DOHH2 (cell line): ENCODE results near the gene ANKRD55.

ENCODE experiments used
- H3F3A ChIP-seq: fragments of 200-600 bp; sonication (generic), shearing (Covaris generic); 2 replicates; pipeline ENCODE4 v1.6.0; 2016; ENCODE audit warnings: antibody characterized with exemption, mild to moderate bottlenecking; ENCODE audit not compliant: control insufficient read depth, insufficient read depth
- H3K27ac ChIP-seq: fragments of 200-600 bp; sonication (generic); 2 replicates; pipeline ENCODE4 v1.5.1; 2014; ENCODE audit warnings: low read depth, mild to moderate bottlenecking, low read length, moderate library complexity
- H3K27me3 ChIP-seq: fragments of 200-600 bp; sonication (generic); 2 replicates; pipeline ENCODE4 v1.6.1; 2014; ENCODE audit warnings: mild to moderate bottlenecking, low read length, mixed read lengths; ENCODE audit not compliant: control insufficient read depth
- H3K36me3 ChIP-seq: fragments of 200-600 bp; sonication (generic); 2 replicates; pipeline ENCODE4 v1.6.1; 2014; ENCODE audit warnings: mild to moderate bottlenecking, low read length, moderate library complexity, mixed read lengths; ENCODE audit not compliant: control insufficient read depth
- H3K4me1 ChIP-seq: fragments of 200-600 bp; sonication (generic); 2 replicates; pipeline ENCODE4 v1.6.1; 2014; ENCODE audit warnings: mild to moderate bottlenecking, low read length, mixed read lengths; ENCODE audit not compliant: control insufficient read depth
- H3K4me2 ChIP-seq: fragments of 200-600 bp; sonication (generic); 2 replicates; pipeline ENCODE4 v1.6.0; 2014; ENCODE audit warnings: mild to moderate bottlenecking, low read length, moderate library complexity
- H3K4me3 ChIP-seq: fragments of 200-600 bp; sonication (generic); 2 replicates; pipeline ENCODE4 v1.5.1; 2014; ENCODE audit warnings: mild to moderate bottlenecking, low read length, mixed read lengths
- H3K79me2 ChIP-seq: fragments of 200-600 bp; sonication (generic); 2 replicates; pipeline ENCODE4 v1.6.1; 2014; ENCODE audit warnings: mild to moderate bottlenecking, low read length, mixed read lengths; ENCODE audit not compliant: control insufficient read depth
- H3K9me2 ChIP-seq: fragments of 200-600 bp; sonication (generic); replicated peaks from 2 replicates; pipeline ENCODE4 v1.6.1; 2014; ENCODE audit warnings: mild to moderate bottlenecking, low read length, mixed read lengths; ENCODE audit not compliant: control insufficient read depth
- H3K9me3 ChIP-seq: fragments of 200-600 bp; sonication (generic); 2 replicates; pipeline ENCODE4 v1.6.1; 2014; ENCODE audit warnings: antibody characterized with exemption, low read length, mixed read lengths; ENCODE audit not compliant: control insufficient read depth, insufficient read depth
- H4K20me1 ChIP-seq: fragments of 200-600 bp; sonication (generic); 2 replicates; pipeline ENCODE4 v1.6.0; 2014; ENCODE audit warnings: low read depth, mild to moderate bottlenecking, antibody characterized with exemption, low read length, moderate library complexity; ENCODE audit not compliant: control insufficient read depth, insufficient read depth
- EZH2phosphoT487 ChIP-seq: fragments of 200-600 bp; sonication (generic); IDR thresholded peaks from 2 replicates; pipeline ENCODE4 v1.6.1; 2017; ENCODE audit warnings: borderline replicate concordance, mild to moderate bottlenecking, antibody characterized with exemption, low read length, moderate library complexity, mixed read lengths
- TF ChIP-seq, protein P1 (sequence below): fragments of 200-600 bp; sonication (generic); IDR thresholded peaks from one replicate; pipeline ENCODE4 v1.5.1; 2014; ENCODE audit warnings: antibody characterized with exemption, mild to moderate bottlenecking, low read depth, low read length; ENCODE audit not compliant: poor library complexity, severe bottlenecking

Gene ANKRD55

GRCh38 chr5:56071470-56071869 is 161.7 kb downstream of the ANKRD55 start:
- Histone ChIP-seq H3K79me2 (no peaks in the 10 kb centered on the region), H3K27ac (no peak overlapping the region), H3K4me3 (no peak overlapping the region), H3F3A (no peaks in the 10 kb centered on the region), H3K27me3 (peaks cover 9% of the 10 kb centered on the region), H3K9me3 (no peaks in the 10 kb centered on the region), H3K36me3 (no peaks in the 10 kb centered on the region), H3K9me2 (no peaks in the 10 kb centered on the region), H3K4me1 (peaks cover 12% of the 10 kb centered on the region), H4K20me1 (no peaks in the 10 kb centered on the region), H3K4me2 (no peak overlapping the region; the same call in 1 of the 2 replicates)
- TF ChIP-seq, protein P1, sequence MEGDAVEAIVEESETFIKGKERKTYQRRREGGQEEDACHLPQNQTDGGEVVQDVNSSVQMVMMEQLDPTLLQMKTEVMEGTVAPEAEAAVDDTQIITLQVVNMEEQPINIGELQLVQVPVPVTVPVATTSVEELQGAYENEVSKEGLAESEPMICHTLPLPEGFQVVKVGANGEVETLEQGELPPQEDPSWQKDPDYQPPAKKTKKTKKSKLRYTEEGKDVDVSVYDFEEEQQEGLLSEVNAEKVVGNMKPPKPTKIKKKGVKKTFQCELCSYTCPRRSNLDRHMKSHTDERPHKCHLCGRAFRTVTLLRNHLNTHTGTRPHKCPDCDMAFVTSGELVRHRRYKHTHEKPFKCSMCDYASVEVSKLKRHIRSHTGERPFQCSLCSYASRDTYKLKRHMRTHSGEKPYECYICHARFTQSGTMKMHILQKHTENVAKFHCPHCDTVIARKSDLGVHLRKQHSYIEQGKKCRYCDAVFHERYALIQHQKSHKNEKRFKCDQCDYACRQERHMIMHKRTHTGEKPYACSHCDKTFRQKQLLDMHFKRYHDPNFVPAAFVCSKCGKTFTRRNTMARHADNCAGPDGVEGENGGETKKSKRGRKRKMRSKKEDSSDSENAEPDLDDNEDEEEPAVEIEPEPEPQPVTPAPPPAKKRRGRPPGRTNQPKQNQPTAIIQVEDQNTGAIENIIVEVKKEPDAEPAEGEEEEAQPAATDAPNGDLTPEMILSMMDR, result no peak
- no peak for TF ChIP-seq EZH2phosphoT487

DNA sequence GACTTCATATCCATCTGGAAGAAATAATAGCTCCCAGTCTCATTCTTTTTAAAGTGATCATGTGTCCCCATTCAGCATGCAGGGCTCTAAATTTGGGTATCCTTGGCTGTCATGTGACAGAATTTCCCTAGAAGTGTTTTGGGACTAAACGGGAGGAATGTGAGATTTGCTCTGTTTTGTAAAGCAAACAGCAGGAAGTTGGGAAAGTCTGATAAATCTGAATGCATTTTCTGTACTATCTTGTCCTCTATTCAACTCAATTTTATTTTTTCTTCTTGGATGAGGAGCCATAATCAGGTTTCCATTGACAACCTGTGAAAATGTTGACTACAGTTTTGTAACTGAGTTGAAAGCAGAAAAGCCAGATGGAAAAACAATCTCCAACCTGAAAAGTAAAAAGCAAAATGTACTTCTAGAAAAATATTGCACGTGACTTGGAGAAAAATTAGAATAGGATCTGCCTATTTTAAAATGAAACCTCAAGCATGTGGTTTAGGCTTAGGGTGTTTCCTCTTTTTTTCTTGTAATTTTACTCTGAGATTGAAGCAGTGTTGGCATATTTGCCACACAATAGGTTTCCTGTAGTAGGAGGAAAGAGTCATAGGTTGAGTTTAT is 162.2 kb downstream of the ANKRD55 start:
- Histone ChIP-seq H3K9me3 (no peaks in the 10 kb centered on the region), H3K4me3 (no peak overlapping the region), H3F3A (no peaks in the 10 kb centered on the region), H3K4me1 (peaks cover 12% of the 10 kb centered on the region), H3K36me3 (no peaks in the 10 kb centered on the region), H4K20me1 (no peaks in the 10 kb centered on the region), H3K27me3 (peaks cover 9% of the 10 kb centered on the region), H3K79me2 (no peaks in the 10 kb centered on the region), H3K9me2 (no peaks in the 10 kb centered on the region), H3K27ac (no peak overlapping the region), H3K4me2 (no peak overlapping the region; the same call in 1 of the 2 replicates)
- TF ChIP-seq, protein P1, result no peak
- TF ChIP-seq EZH2phosphoT487, result no peak

DNA sequence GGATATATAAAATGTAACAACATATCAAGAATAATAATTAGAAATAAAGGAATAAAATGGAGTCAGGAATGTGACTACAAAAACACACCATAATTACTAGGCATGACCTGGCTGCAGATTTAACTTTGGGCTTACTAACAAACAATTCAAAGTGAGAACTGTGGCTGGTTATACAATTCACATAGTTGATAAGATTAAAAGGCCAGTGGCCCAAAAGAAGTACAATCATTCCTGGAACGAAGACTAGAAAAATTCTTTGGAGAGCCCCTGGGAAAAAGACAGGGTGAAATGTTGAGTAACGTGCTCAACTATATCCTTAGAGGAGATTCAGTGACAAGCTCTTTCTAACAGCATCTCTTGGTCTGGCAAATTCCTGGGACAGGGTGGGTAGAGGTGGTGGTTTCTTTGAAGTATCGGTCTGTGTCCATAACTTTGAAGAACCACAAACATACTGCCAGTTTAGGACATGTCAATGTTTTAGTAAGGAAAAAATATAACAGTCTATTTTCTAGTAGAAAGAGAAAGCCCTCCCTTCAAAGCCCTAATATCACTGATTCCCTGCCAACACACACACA is 163.4 kb downstream of the ANKRD55 start:
- Histone ChIP-seq H3K9me2 (no peaks in the 10 kb centered on the region), H3F3A (no peaks in the 10 kb centered on the region), H3K9me3 (no peaks in the 10 kb centered on the region), H3K4me3 (no peak overlapping the region), H3K27ac (no peak overlapping the region), H3K27me3 (peaks cover 9% of the 10 kb centered on the region), H3K36me3 (no peaks in the 10 kb centered on the region), H4K20me1 (no peaks in the 10 kb centered on the region), H3K4me1 (peaks cover 12% of the 10 kb centered on the region), H3K4me2 (no peak overlapping the region), H3K79me2 (no peaks in the 10 kb centered on the region)
- no peak for TF ChIP-seq EZH2phosphoT487
- TF ChIP-seq, protein P1, result no peak
